ENCODE results near the gene TBC1D32.
"Not testable (repeated sequence)": the region's sequence is repeated elsewhere in the genome, so short reads cannot be mapped to it uniquely, and the experiment has no call there.

The TBC1D32 gene

GRCh38 chr6:121112356-121112755, 221.9 kb downstream of the TBC1D32 start:
- no peak for DNase-seq

- DNase-seq = no peak
Measured at GRCh38 chr6:121110733-121111132, 223.5 kb downstream of the TBC1D32 start.

- no peak for DNase-seq
Measured at GRCh38 chr6:121106962-121107361, 227.3 kb downstream of the TBC1D32 start.

- DNase-seq = no peak
Measured at GRCh38 chr6:121105461-121105860, 228.8 kb downstream of the TBC1D32 start.

GRCh38 chr6:121093928-121094327, 240.4 kb downstream of the TBC1D32 start:
- no peak for DNase-seq

GRCh38 chr6:121090492-121090891, 243.8 kb downstream of the TBC1D32 start:
- DNase-seq = no peak

- no peak for DNase-seq
Measured at GRCh38 chr6:121086876-121087275, 247.4 kb downstream of the TBC1D32 start.

- no peak for DNase-seq
Measured at GRCh38 chr6:121076119-121076518, 258.2 kb downstream of the TBC1D32 start.

- DNase-seq = not testable (repeated sequence)
Measured at GRCh38 chr6:121068749-121069148, 265.5 kb downstream of the TBC1D32 start.

- DNase-seq = no peak
Measured at GRCh38 chr6:121067381-121067780, 266.9 kb downstream of the TBC1D32 start.

- DNase-seq = no peak
Measured at GRCh38 chr6:121064345-121064744, 269.9 kb downstream of the TBC1D32 start.

- no peak for DNase-seq
Measured at GRCh38 chr6:121055572-121056163, 278.6 kb downstream of the TBC1D32 start.

GRCh38 chr6:121048593-121048992, 285.7 kb downstream of the TBC1D32 start:
- not testable (repeated sequence) for DNase-seq

- not testable (repeated sequence) for DNase-seq
Measured at GRCh38 chr6:121044905-121045304, 289.4 kb downstream of the TBC1D32 start.

- not testable (repeated sequence) for DNase-seq
Measured at GRCh38 chr6:121043706-121044105, 290.6 kb downstream of the TBC1D32 start.

GRCh38 chr6:121043211-121043610, 291.1 kb downstream of the TBC1D32 start:
- not testable (repeated sequence) for DNase-seq

- DNase-seq = no peak
Measured at GRCh38 chr6:121042766-121043165, 291.5 kb downstream of the TBC1D32 start.

GRCh38 chr6:121040831-121041230, 293.4 kb downstream of the TBC1D32 start:
- DNase-seq = no peak

GRCh38 chr6:121033091-121033490, 301.2 kb downstream of the TBC1D32 start:
- DNase-seq = no peak

GRCh38 chr6:121032268-121033006, 301.8 kb downstream of the TBC1D32 start:
- DNase-seq = no peak
